Ishikawa (cell line): Measurements from ENCODE around the gene MMP15.

Source experiments
- CREB1 ChIP-seq: IDR thresholded peaks from 2 replicates; pipeline ENCODE4 v1.6.1; 2012; ENCODE audit warnings: low read depth
- NFIC ChIP-seq: IDR thresholded peaks from 2 replicates; pipeline ENCODE4 v1.6.1; 2012
- RAD21 ChIP-seq: IDR thresholded peaks from 2 replicates; pipeline ENCODE4 v1.6.1; 2012; ENCODE audit warnings: low read depth
- TEAD4 ChIP-seq: IDR thresholded peaks from 2 replicates; pipeline ENCODE4 v1.6.1; 2012
- TF ChIP-seq, protein P1 (sequence below): IDR thresholded peaks from 2 replicates; pipeline ENCODE4 v1.6.1; 2012

GRCh38 chr16:57999971-58000705 is 25.4 kb upstream of the MMP15 start, which contains the start of gene ZNF319:
- TF ChIP-seq, protein P1, sequence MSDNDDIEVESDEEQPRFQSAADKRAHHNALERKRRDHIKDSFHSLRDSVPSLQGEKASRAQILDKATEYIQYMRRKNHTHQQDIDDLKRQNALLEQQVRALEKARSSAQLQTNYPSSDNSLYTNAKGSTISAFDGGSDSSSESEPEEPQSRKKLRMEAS: no peak
- TF ChIP-seq CREB1 (no peak), TEAD4 (no peak), RAD21 (no peak), NFIC (no peak)
